ENCODE results near the gene CRISPLD2.
"Not testable (repeated sequence)": the region's sequence is repeated elsewhere in the genome, so short reads cannot be mapped to it uniquely, and the experiment has no call there.

- not testable (repeated sequence) for TF ChIP-seq CTCF, POLR2A (IDR thresholded peaks at IDR 0.05)
These were observed 53.2 kb downstream of the CRISPLD2 start for GRCh38 chr16:84872971-84873370.
